Thyroid gland (tissue), 4 donors: ENCODE measurements around the gene ABCA12. TPM values are rescaled to one million over a fixed set of nuclear protein-coding genes. Genes with fewer than 3 reads are reported as not detected.

Experiments used
- DNase-seq, 2 donors: peaks; one replicate each; pipeline ENCODE4 v3.0.0-alpha.2; 2019
- H3K27ac ChIP-seq, 3 donors: fragments of 200-600 bp; sonication (generic); 1 replicate in 2 of 3; 2 replicates in 1 of 3; pipeline ENCODE4 v1.5.1; 2016 to 2019; ENCODE audit warnings: mild to moderate bottlenecking in 1 of 3, moderate library complexity in 1 of 3
- H3K27me3 ChIP-seq: fragments of 200-600 bp; sonication (generic); one replicate; pipeline ENCODE4 v1.5.1; 2019
- H3K36me3 ChIP-seq, 2 donors: fragments of 200-600 bp; sonication (generic); one replicate each; pipeline ENCODE4 v1.5.1; 2016 to 2019
- H3K4me1 ChIP-seq, 2 donors: fragments of 200-600 bp; sonication (generic); one replicate each; pipeline ENCODE4 v1.5.1; 2017 to 2019
- H3K4me3 ChIP-seq, 3 donors: fragments of 200-600 bp; sonication (generic); replicated peaks in 1 of 3; 1 replicate in 2 of 3; 2 replicates in 1 of 3; pipeline ENCODE4 v1.5.1; 2016; ENCODE audit warnings: mild to moderate bottlenecking in 1 of 3
- H3K9me3 ChIP-seq: fragments of 200-600 bp; sonication (generic); one replicate; pipeline ENCODE4 v1.5.1; 2017
- CTCF ChIP-seq, 6 experiments: fragments of 200-600 bp in 3 of 6; fragments of 450-650 bp in 3 of 6; sonication (generic) in 3 of 6; IDR thresholded peaks; one replicate each; pipeline ENCODE4 v1.5.1; 2016 to 2019; ENCODE audit warnings: antibody characterized with exemption in 6 of 6, mild to moderate bottlenecking in 2 of 6, inconsistent platforms in 1 of 6, moderate library complexity in 1 of 6
- POLR2A ChIP-seq, 2 donors: fragments of 450-650 bp; IDR thresholded peaks; one replicate each; pipeline ENCODE4 v1.6.1; 2017; ENCODE audit warnings: antibody characterized with exemption in 2 of 2, mild to moderate bottlenecking in 2 of 2, moderate library complexity in 1 of 2
- WGBS, 2 donors: methylation state at CpG; one replicate each; pipeline ENCODE4 v1.1.5; 2017; 5-methylcytosine and 5-hydroxymethylcytosine counted together
- intact Hi-C: fragments of 100-400 bp; cut with DNase I; formaldehyde crosslinking; loops from one replicate; pipeline ENCODE4 v1.15.1; 2023
- total RNA-seq, 4 donors: library from RNA; depleted of rRNA; stranded (reverse); fragments of >200 nt; gene quantifications; one replicate each; pipeline ENCODE4 v1.2.3, GENCODE V29; 2016

The ABCA12 gene
- total RNA-seq, 4 donors from 2014 or later: not detected

DNA sequence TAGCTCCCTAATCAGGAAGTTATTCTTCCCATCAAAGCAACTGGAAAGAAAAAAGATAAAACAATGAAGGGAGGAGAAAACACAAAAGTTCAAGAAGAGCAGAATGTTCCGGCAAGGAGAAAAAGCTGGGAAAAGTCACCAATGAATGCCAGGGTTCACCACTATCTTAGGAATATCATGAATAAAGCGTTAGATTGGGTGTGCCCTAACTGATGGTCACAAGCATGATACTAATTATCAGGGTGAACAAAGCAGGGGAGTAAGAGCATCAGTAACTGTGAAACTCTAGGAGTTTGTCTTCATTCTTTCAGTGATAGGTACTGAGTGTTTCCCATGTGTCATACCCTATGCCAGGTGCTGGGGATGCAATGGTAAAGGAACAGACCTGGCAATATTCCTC is 115.5 kb downstream of the ABCA12 start:
- no peaks in the 10 kb centered on the region for H3K27me3 ChIP-seq
- H3K4me3 ChIP-seq: no peak overlapping the region
- DNase-seq: no peak
- intact Hi-C loops: no loop called here
- H3K4me1 ChIP-seq: no peaks in the 10 kb centered on the region
- H3K9me3 ChIP-seq: no peaks in the 10 kb centered on the region
- H3K36me3 ChIP-seq: no peaks in the 10 kb centered on the region
- no peak overlapping the region for H3K27ac ChIP-seq
- TF ChIP-seq POLR2A (IDR thresholded peaks at IDR 0.05) (no peak), CTCF (IDR thresholded peaks at IDR 0.05) (no peak)
- WGBS, 2 donors: 81 to 85% methylated on average over 2 of the region's 2 CpGs

DNA sequence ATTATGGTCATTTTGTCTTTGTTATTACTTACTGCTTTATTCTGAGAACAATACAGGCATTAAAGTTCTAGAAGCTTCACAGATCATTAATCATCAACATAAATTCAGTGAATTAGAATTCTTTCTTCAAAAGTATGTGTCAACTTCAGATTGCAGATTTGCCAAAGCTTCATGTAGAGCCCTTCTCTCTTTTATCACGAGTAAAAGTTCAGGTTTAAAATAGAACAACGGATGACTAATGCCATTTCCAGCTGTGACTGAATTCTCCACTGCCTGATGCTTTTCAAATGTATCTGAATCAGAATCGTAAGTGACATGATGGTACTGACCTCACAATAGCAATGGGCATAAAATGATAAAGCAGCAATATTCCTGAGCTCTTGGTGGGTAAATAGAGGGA is 116.0 kb downstream of the ABCA12 start:
- no peaks in the 10 kb centered on the region for H3K4me1 ChIP-seq
- intact Hi-C loops: no loop called here
- no peak overlapping the region for H3K27ac ChIP-seq
- H3K27me3 ChIP-seq: no peaks in the 10 kb centered on the region
- WGBS, 2 donors: 57% methylated on average over 3 of the region's 3 CpGs
- H3K4me3 ChIP-seq: no peak overlapping the region
- no peak for DNase-seq
- H3K36me3 ChIP-seq: no peaks in the 10 kb centered on the region
- TF ChIP-seq POLR2A (IDR thresholded peaks at IDR 0.05) (no peak), CTCF (IDR thresholded peaks at IDR 0.05) (no peak)
- no peaks in the 10 kb centered on the region for H3K9me3 ChIP-seq

- WGBS, 2 donors: 47% methylated on average over 2 of the region's 2 CpGs
- H3K4me1 ChIP-seq: no peaks in the 10 kb centered on the region
- H3K36me3 ChIP-seq: no peaks in the 10 kb centered on the region
- intact Hi-C loops: no loop called here
- no peaks in the 10 kb centered on the region for H3K27me3 ChIP-seq
- H3K9me3 ChIP-seq: no peaks in the 10 kb centered on the region
- H3K4me3 ChIP-seq: no peak overlapping the region
- TF ChIP-seq CTCF (IDR thresholded peaks at IDR 0.05) (no peak), POLR2A (IDR thresholded peaks at IDR 0.05) (no peak)
- no peak for DNase-seq
- H3K27ac ChIP-seq: no peak overlapping the region
Measured at GRCh38 chr2:215020283-215020682, 118.1 kb downstream of the ABCA12 start.

- Histone ChIP-seq H3K4me3 (no peak overlapping the region), H3K9me3 (no peaks in the 10 kb centered on the region)
Measured at GRCh38 chr2:215019521-215020145, 118.8 kb downstream of the ABCA12 start.

More at GRCh38 chr2:215019521-215020145, 118.8 kb downstream of the ABCA12 start:
- WGBS, 2 donors: 83 to 84% methylated on average over 8 of the region's 8 CpGs
- no peak for TF ChIP-seq POLR2A (IDR thresholded peaks at IDR 0.05)
- no peak for TF ChIP-seq CTCF (IDR thresholded peaks at IDR 0.05)
- intact Hi-C loops: no loop called here
- no peak for DNase-seq
- Histone ChIP-seq H3K36me3 (no peaks in the 10 kb centered on the region), H3K4me1 (no peaks in the 10 kb centered on the region), H3K27me3 (no peaks in the 10 kb centered on the region), H3K27ac (no peak overlapping the region)
